NCI-H748 (cell line): ENCODE data around the gene HES3.
A peak's percentile ranks its signal among the peaks of the same experiment; 100 is the strongest.

Source experiments
- DNase-seq: peaks from one replicate; lab custom pipeline; 2025; ENCODE audit not compliant: unreplicated experiment; lab: John Stamatoyannopoulos, UW

The HES3 gene, protein sequence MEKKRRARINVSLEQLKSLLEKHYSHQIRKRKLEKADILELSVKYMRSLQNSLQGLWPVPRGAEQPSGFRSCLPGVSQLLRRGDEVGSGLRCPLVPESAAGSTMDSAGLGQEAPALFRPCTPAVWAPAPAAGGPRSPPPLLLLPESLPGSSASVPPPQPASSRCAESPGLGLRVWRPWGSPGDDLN

GRCh38 chr1:6243993-6244392 is at the start of gene HES3:
Gene HES3 (plus strand): TSS chr1:6244179. CDS start chr1:6244366, 187 bp downstream.
- no peak for DNase-seq

DNA sequence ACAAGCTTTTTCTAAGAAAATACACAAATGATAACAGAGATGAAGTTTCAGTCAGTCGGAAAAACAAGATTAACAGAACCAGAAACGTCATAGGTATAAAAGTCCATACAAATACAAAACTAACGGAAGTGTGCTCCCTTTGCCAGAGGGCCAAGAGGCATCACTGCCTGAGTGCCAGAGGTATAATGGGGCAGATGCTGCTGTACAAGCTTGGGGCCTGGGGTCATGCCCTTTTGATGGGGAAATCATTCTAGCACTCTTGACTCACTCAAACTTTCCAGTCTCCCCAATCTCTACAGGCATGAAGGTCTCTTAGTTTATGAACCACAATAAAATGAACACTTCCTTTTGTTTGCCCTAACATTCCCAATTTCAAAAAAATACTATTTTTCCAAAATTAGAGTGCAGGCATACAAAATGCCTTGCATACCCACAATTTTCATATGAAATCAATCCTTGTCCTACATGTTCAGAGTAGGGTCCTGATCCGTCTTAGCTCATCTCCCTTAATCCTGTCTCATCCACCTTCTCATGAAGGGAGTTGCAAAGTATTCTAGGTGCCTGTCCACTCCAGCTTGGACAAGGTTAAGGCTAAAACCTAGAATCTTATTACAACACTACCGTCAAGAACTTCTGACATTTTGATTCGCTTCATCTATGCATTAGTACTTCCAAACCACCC is 46.1 kb upstream of the HES3 start:
- no peak for DNase-seq

GRCh38 chr1:6198646-6199297 is 45.2 kb upstream of the HES3 start:
- DNase-seq: peak; percentile 24

- peak; percentile 98 for DNase-seq
These were observed 44.4 kb upstream of the HES3 start, which contains the start of gene RPL22 for GRCh38 chr1:6199298-6200187. Gene RPL22 (minus strand): TSS chr1:6199595. CDS start chr1:6199573, 22 bp downstream.

GRCh38 chr1:6200188-6200809 is 43.7 kb upstream of the HES3 start:
- no peak for DNase-seq

GRCh38 chr1:6202256-6202655 is 41.7 kb upstream of the HES3 start:
- DNase-seq: no peak

DNA sequence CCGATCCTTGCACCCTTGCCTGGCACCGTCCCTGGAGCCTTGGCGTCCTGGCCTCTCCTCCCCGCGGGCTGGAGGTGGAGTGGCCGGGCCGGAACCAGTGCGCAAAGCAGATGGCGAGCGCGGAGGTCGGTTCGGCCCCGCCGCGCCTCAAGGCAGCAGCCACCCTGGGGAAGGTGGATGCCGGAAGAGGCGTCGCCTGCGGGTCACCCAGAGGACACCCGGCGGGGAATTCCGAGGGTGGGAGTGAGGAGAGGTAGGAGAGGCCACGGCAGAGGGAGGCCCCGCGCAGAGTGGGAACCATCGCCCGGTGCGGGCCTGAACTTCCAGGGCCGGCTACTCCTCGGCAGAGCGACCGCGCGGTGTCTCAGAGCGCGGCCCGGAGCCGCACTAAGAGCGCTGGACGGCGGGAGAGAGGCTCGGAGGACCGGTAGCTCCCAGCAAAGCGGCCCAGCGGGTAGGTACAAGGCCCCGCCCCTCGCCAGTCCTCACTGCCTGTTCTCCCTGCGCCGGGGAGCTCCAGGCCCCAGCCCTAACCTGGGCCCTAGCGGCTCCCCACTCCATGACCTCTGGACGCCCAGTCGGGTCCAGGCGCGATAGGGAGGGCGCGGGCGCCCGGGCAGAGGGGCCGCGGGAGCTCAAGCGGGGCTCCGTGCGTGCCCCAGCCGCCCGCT is 38.0 kb upstream of the HES3 start, which contains the start of gene RNF207:
Gene RNF207, plus strand, starts transcription at position 271 of the 671 bp plus-strand sequence. CDS start 417 bp downstream, outside the sequence.
- DNase-seq: peak; percentile 44

- DNase-seq: no peak
These were observed 37.5 kb upstream of the HES3 start for GRCh38 chr1:6206520-6206855.

- DNase-seq: no peak
These were observed 36.7 kb upstream of the HES3 start for GRCh38 chr1:6207075-6207885.

DNA sequence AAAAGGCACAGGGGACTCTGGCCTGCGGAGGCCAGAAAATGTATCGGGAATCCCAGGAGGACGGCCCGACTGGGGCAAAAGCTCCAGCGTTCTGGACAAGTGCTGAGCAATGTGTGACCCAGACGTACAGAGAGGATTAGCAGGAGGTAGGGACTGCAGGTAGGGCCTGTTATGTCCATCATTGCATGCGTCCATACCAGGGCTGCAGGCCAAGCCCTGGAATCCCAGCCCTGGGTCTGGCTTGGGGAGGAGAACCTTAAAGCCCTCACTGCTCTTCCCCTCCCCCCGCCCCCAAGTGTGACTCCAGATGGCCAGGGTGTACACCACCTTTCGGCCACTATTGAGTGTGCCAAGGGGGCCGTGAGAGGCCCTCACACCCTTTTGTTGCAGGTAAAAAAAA is 36.1 kb upstream of the HES3 start:
- no peak for DNase-seq

DNA sequence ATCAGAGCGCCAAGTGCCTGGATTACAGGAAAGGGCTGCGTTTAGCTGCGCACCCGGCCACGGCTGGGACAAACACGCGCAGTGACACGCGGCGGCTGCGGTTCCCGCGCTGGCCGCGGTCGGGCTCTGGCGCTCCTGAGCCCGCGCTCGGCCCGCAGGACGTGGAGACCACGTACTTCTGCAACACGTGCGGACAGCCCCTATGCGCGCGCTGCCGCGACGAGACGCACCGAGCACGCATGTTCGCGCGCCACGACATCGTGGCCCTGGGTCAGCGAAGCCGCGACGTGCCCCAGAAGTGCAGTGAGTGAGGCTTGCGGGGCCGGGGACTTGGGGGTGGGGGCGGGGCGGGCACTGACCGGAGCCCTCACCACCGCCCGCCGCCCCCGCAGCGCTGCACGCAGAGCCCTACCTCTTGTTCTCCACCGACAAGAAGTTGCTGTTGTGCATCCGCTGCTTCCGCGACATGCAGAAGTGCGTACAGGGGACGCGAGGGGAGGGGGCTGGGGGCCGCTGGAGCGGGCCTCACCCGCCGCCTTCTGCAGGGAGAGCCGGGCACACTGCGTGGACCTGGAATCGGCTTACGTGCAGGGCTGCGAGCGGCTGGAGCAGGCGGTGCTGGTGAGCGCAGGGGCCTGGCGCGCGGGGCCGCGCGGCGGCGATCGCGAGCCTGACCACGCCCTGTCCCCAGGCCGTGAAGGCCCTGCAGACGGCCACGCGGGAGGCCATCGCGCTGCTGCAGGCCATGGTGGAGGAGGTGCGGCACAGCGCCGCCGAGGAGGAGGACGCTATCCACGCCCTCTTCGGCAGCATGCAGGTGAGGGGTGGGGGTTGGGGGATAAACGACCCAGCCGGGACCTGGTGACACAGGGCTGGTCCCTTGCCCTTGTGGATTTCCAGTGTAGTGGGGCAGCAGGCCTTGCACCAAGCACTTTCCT is 35.0 kb upstream of the HES3 start:
- DNase-seq: no peak

GRCh38 chr1:6209661-6210580 is 34.1 kb upstream of the HES3 start:
- no peak for DNase-seq

- no peak for DNase-seq
These were observed 33.2 kb upstream of the HES3 start for GRCh38 chr1:6210591-6211355.

GRCh38 chr1:6211731-6212130 is 32.2 kb upstream of the HES3 start:
- no peak for DNase-seq

GRCh38 chr1:6212193-6212959 is 31.6 kb upstream of the HES3 start:
- no peak for DNase-seq
